HG03378 (cell line): Measurements from ENCODE around the gene TSEN2.

ENCODE experiments used
- ATAC-seq: cut with Tn5 transposase; IDR thresholded peaks from one replicate; pipeline ENCODE4 v1.9.1; 2021; ENCODE audit warnings: mild to moderate bottlenecking, moderate library complexity; ENCODE audit not compliant: unreplicated experiment

The TSEN2 gene

GRCh38 chr3:12545473-12545791, 61.2 kb downstream of the TSEN2 start, which contains the start of gene MKRN2OS:
Gene MKRN2OS, minus strand, starts transcription at chr3:12545499. Its CDS starts 35 bp downstream, at chr3:12545464.
- ATAC-seq: no peak

- ATAC-seq: no peak
Observed at GRCh38 chr3:12549971-12550760, 65.9 kb downstream of the TSEN2 start.

- no peak for ATAC-seq
Observed at GRCh38 chr3:12553921-12554391, 69.7 kb downstream of the TSEN2 start.

- ATAC-seq: no peak
Observed at GRCh38 chr3:12556314-12556689, 72.0 kb downstream of the TSEN2 start.

GRCh38 chr3:12556690-12557472, 72.6 kb downstream of the TSEN2 start, which contains the start of gene MKRN2:
Gene MKRN2, plus strand, starts transcription at chr3:12557087. Its CDS starts 64 bp downstream, at chr3:12557151.
- peak; percentile 43 for ATAC-seq

GRCh38 chr3:12557473-12558100, 73.3 kb downstream of the TSEN2 start:
- ATAC-seq: no peak

GRCh38 chr3:12558706-12559105, 74.4 kb downstream of the TSEN2 start:
- ATAC-seq: no peak

- ATAC-seq: no peak
Observed at GRCh38 chr3:12559520-12559919, 75.2 kb downstream of the TSEN2 start.

- ATAC-seq: peak; percentile 68
Observed at GRCh38 chr3:12560505-12561190, 76.4 kb downstream of the TSEN2 start.

- no peak for ATAC-seq
Observed at GRCh38 chr3:12561397-12561796, 77.1 kb downstream of the TSEN2 start.

GRCh38 chr3:12562451-12562850, 78.2 kb downstream of the TSEN2 start:
- no peak for ATAC-seq

GRCh38 chr3:12566976-12567375, 82.7 kb downstream of the TSEN2 start:
- ATAC-seq: no peak

GRCh38 chr3:12568747-12569146, 84.5 kb downstream of the TSEN2 start:
- no peak for ATAC-seq

GRCh38 chr3:12569836-12570235, 85.6 kb downstream of the TSEN2 start:
- no peak for ATAC-seq

- ATAC-seq: no peak
Observed at GRCh38 chr3:12571986-12572385, 87.7 kb downstream of the TSEN2 start.

- ATAC-seq: no peak
Observed at GRCh38 chr3:12574131-12574530, 89.9 kb downstream of the TSEN2 start.

- ATAC-seq: no peak
Observed at GRCh38 chr3:12574661-12575060, 90.4 kb downstream of the TSEN2 start.

- ATAC-seq: no peak
Observed at GRCh38 chr3:12577379-12577778, 93.1 kb downstream of the TSEN2 start.

GRCh38 chr3:12578742-12579141, 94.5 kb downstream of the TSEN2 start:
- ATAC-seq: no peak

GRCh38 chr3:12579456-12579855, 95.2 kb downstream of the TSEN2 start:
- no peak for ATAC-seq

GRCh38 chr3:12579905-12580304, 95.6 kb downstream of the TSEN2 start:
- ATAC-seq: no peak
